GM12874 (cell line): ENCODE results near the gene IKZF5.

Experiments used
- CTCF ChIP-seq: IDR thresholded peaks from 2 replicates; pipeline ENCODE4 v1.5.1; 2011; ENCODE audit warnings: low read depth, mild to moderate bottlenecking, control low read depth, low read length, moderate library complexity; ENCODE audit not compliant: insufficient read depth

Gene IKZF5

GRCh38 chr10:123038782-123039631 is 30.4 kb upstream of the IKZF5 start:
- TF ChIP-seq CTCF = no peak

GRCh38 chr10:123035467-123036086 is 27.0 kb upstream of the IKZF5 start:
- TF ChIP-seq CTCF = no peak

- no peak for TF ChIP-seq CTCF
These were observed 25.7 kb upstream of the IKZF5 start for GRCh38 chr10:123034332-123034731.

GRCh38 chr10:123031124-123031523 is 22.5 kb upstream of the IKZF5 start:
- no peak for TF ChIP-seq CTCF

- TF ChIP-seq CTCF = no peak
These were observed 19.3 kb upstream of the IKZF5 start for GRCh38 chr10:123027861-123028260.

- TF ChIP-seq CTCF = no peak
These were observed 17.7 kb upstream of the IKZF5 start for GRCh38 chr10:123026302-123026701.

- no peak for TF ChIP-seq CTCF
These were observed 15.9 kb upstream of the IKZF5 start for GRCh38 chr10:123024540-123024939.
